GM21529 (cell line): ENCODE measurements around the gene CD248.
"Not testable (repeated sequence)": the region's sequence is repeated elsewhere in the genome, so short reads cannot be mapped to it uniquely, and the experiment has no call there.

Experiments used
- ATAC-seq: cut with Tn5 transposase; IDR thresholded peaks from one replicate; pipeline ENCODE4 v1.9.1; 2021; ENCODE audit not compliant: unreplicated experiment

CD248 gene

DNA sequence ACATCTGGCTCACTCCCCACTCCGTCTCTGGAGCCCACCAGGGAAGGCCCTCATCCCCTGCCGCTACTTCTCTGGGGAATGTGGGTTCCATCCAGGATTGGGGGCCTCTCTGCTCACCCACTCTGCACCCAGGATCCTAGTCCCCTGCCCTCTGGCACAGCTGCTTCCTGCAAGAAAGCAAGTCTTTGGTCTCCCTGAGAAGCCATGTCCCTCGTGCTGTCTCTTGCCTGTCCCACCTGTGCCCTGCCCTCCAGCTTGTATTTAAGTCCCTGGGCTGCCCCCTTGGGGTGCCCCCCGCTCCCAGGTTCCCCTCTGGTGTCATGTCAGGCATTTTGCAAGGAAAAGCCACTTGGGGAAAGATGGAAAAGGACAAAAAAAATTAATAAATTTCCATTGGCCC is 39.8 kb downstream of the CD248 start:
- not testable (repeated sequence) for ATAC-seq

DNA sequence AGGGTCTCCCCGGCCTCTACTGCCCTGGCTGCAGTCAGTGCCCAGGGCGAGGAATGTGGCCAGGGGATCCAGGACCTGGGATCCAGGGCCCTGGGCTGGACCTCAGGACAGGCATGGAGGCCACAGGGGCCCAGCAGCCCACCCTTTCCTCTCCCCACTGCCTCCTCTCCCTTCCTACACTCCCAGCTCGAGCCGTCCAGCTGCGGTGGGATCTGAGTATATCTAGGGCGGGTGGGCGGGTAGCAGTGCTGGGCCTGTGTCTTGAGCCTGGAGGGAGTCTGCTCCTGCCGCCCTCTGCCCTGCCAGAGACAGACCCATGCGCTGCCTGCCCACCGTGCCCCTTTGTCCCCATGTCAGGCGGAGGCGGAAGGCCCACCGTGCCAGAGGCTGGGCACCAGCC is 40.2 kb downstream of the CD248 start:
- ATAC-seq: not testable (repeated sequence)

DNA sequence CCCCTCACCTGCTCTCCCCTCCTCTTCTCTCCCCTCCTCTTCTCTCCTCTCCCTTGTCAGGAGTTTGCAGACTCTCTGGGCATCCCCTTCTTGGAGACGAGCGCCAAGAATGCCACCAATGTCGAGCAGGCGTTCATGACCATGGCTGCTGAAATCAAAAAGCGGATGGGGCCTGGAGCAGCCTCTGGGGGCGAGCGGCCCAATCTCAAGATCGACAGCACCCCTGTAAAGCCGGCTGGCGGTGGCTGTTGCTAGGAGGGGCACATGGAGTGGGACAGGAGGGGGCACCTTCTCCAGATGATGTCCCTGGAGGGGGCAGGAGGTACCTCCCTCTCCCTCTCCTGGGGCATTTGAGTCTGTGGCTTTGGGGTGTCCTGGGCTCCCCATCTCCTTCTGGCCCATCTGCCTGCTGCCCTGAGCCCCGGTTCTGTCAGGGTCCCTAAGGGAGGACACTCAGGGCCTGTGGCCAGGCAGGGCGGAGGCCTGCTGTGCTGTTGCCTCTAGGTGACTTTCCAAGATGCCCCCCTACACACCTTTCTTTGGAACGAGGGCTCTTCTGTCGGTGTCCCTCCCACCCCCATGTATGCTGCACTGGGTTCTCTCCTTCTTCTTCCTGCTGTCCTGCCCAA is 40.7 kb downstream of the CD248 start:
- no peak for ATAC-seq

DNA sequence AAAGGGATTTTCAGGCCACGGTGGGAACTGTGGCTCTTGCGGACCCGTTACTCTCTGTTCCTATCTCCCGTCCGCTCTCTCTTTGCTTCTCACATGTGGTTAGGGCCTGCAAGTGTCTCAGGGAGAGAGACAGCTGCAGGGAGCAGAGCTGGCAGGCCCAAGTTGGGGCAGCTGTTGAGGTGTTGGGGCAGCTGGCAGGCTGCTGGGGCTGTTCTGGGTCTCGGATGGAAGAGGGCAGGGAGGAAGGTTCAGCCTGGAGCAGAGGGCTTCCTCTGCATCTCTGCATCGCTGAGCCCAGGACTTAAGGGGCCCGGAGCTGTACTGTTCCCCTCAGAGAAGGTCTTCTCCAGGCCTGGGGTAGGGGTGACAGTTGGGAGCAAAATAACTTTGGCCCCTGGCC is 41.4 kb downstream of the CD248 start:
- no peak for ATAC-seq

GRCh38 chr11:66274219-66274618 is 42.6 kb downstream of the CD248 start:
- no peak for ATAC-seq

- ATAC-seq: no peak
These were observed 44.2 kb downstream of the CD248 start for GRCh38 chr11:66272596-66272995.

DNA sequence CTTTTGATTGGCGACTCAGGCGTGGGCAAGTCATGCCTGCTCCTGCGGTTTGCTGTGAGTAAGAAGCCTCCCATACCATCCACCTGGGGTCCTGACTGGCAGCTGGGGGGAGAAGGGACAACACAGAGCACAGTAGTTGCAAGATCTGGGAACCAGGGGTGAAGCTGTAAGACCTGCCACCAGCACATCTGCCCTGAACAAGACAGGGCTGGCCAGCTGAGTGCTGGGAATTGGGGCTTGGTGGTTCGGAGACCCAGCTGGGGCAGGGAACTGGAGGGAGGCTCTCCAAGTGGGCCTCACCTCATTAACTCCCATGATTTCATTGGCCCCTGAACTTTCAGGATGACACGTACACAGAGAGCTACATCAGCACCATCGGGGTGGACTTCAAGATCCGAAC is 45.0 kb downstream of the CD248 start:
- ATAC-seq: no peak

GRCh38 chr11:66268952-66269905 is 47.6 kb downstream of the CD248 start:
- ATAC-seq: no peak

DNA sequence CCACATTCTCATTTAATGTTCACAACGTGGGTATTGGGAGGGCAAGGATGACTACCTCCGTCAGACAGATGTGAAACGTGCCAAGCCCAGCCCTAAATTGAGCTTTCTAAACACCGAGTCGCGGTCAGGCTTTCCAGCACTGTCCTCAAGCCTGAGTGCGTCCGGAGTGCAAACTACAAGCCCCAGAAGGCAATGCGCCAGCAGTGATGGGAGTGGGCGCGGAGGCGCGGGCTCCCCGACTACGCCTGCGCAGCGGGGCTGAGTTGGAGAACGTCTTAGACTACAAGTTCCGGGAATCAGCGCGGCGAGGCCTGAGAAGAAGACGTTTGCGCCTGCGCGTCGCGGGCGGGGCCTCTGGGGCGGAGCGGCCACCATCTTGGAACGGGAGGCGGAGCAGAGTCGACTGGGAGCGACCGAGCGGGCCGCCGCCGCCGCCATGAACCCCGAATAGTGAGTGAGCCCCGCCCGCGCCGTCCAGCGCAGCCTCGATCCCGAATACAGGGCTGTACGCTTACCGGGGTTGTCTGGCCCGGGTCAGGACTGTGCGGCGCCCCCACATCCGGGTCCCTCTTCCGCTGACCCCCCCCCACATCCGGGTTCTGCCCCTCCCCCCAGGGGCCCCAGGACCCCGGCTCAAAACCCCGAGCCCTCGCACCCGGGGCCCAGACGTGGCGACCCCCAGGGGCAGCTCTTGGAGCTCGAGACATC is 48.4 kb downstream of the CD248 start, which contains the start of gene RAB1B:
Gene RAB1B, plus strand, starts transcription at position 396 of the 708 bp plus-strand sequence. Its CDS starts 41 bp downstream, at position 437.
- peak; percentile 75 for ATAC-seq

- ATAC-seq: peak; percentile 51
These were observed 49.2 kb downstream of the CD248 start for GRCh38 chr11:66267379-66268243.

- ATAC-seq: no peak
These were observed 49.8 kb downstream of the CD248 start for GRCh38 chr11:66267039-66267378.

GRCh38 chr11:66266378-66267038 is 50.3 kb downstream of the CD248 start:
- no peak for ATAC-seq

DNA sequence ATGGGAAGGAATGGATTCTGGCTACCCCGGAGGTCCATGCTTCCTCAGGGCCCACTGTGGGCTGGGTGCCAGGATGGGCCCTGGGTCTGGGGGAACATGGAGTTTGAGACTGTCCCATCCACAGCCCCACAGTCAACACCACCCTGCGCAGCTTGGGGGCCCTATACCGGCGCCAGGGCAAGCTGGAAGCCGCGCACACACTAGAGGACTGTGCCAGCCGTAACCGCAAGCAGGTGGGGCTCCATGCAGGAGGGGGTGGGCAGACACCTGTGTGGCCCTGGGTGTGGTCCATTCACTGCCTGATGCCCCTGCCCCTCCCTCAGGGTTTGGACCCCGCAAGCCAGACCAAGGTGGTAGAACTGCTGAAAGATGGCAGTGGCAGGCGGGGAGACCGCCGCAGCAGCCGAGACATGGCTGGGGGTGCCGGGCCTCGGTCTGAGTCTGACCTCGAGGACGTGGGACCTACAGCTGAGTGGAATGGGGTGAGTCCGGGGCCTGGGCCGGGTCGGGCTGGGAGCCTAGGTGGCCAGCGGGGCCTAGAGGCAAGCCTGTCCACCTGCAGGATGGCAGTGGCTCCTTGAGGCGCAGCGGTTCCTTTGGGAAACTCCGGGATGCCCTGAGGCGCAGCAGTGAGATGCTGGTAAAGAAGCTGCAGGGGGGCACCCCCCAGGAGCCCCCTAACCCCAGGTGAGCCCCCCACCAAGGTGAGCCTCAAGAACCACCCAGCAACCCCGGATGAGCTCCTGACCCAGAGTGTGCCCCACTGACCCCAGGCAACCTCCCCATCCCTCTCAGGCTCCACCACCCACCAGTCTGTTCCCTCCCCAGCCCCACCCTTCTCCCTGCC is 51.1 kb downstream of the CD248 start:
- ATAC-seq: no peak

- ATAC-seq: no peak
These were observed 51.9 kb downstream of the CD248 start for GRCh38 chr11:66264914-66265313.
